Loucy (cell line): ENCODE data around the gene ZNF236.

ENCODE experiments used
- H2AFZ ChIP-seq: fragments of 200-600 bp; sonication (generic); 2 replicates; pipeline ENCODE4 v1.6.0; 2016; ENCODE audit warnings: antibody characterized with exemption, mild to moderate bottlenecking, low read length, moderate library complexity
- H3F3A ChIP-seq: fragments of 200-600 bp; 2 replicates; pipeline ENCODE4 v1.6.0; 2016; ENCODE audit warnings: antibody characterized with exemption, low read depth, mild to moderate bottlenecking
- H3K27me3 ChIP-seq: fragments of 200-600 bp; sonication (generic); 2 replicates; pipeline ENCODE4 v1.6.1; 2014; ENCODE audit warnings: low read length, mild to moderate bottlenecking; ENCODE audit not compliant: insufficient read depth, poor library complexity, severe bottlenecking
- H3K36me3 ChIP-seq: fragments of 200-600 bp; sonication (generic); 2 replicates; pipeline ENCODE4 v1.6.1; 2016; ENCODE audit warnings: low read length; ENCODE audit not compliant: insufficient read depth
- H3K4me1 ChIP-seq: fragments of 200-600 bp; sonication (generic); 2 replicates; pipeline ENCODE4 v1.5.1; 2014; ENCODE audit warnings: low read length, mild to moderate bottlenecking; ENCODE audit not compliant: insufficient read depth, poor library complexity, severe bottlenecking
- H3K4me2 ChIP-seq: fragments of 200-600 bp; sonication (generic); 2 replicates; pipeline ENCODE4 v1.6.0; 2014; ENCODE audit warnings: antibody characterized with exemption, low read length, low read depth, mild to moderate bottlenecking; ENCODE audit not compliant: poor library complexity, severe bottlenecking
- H3K4me3 ChIP-seq: fragments of 200-600 bp; sonication (generic); 2 replicates; pipeline ENCODE4 v1.5.1; 2014; ENCODE audit warnings: low read length, mild to moderate bottlenecking, mixed read lengths; ENCODE audit not compliant: poor library complexity, severe bottlenecking
- H3K79me2 ChIP-seq: fragments of 200-600 bp; sonication (generic); 2 replicates; pipeline ENCODE4 v1.6.1; 2014; ENCODE audit warnings: low read length; ENCODE audit not compliant: insufficient read depth
- H3K9ac ChIP-seq: fragments of 200-600 bp; sonication (generic); 2 replicates; pipeline ENCODE4 v1.6.0; 2014; ENCODE audit warnings: mild to moderate bottlenecking, low read depth, low read length, moderate library complexity; ENCODE audit not compliant: poor library complexity, severe bottlenecking
- H3K9me2 ChIP-seq: fragments of 200-600 bp; sonication (generic); replicated peaks from 2 replicates; pipeline ENCODE4 v1.6.1; 2016; ENCODE audit warnings: low read depth, low read length, mixed read lengths
- H3K9me3 ChIP-seq: fragments of 200-600 bp; sonication (generic); 2 replicates; pipeline ENCODE4 v1.6.1; 2014; ENCODE audit warnings: mild to moderate bottlenecking, antibody characterized with exemption, low read length, low read depth; ENCODE audit not compliant: insufficient read depth
- H4K20me1 ChIP-seq: fragments of 200-600 bp; sonication (generic); 2 replicates; pipeline ENCODE4 v1.6.0; 2014; ENCODE audit warnings: antibody characterized with exemption, low read length, mild to moderate bottlenecking; ENCODE audit not compliant: insufficient read depth, poor library complexity, severe bottlenecking
- EZH2phosphoT487 ChIP-seq: fragments of 200-600 bp; IDR thresholded peaks from 2 replicates; pipeline ENCODE4 v1.6.1; 2018; ENCODE audit warnings: antibody characterized with exemption, mild to moderate bottlenecking, moderate library complexity, borderline replicate concordance
- TF ChIP-seq, protein P1 (sequence below): fragments of 200-600 bp; sonication (generic); conservative IDR thresholded peaks from 2 replicates; pipeline ENCODE4 v1.5.1; 2014; ENCODE audit warnings: mild to moderate bottlenecking, antibody characterized with exemption, low read length

The ZNF236 gene

GRCh38 chr18:76791106-76791505 is 31.3 kb upstream of the ZNF236 start:
- Histone ChIP-seq H3F3A (no peaks in the 10 kb centered on the region), H3K79me2 (no peaks in the 10 kb centered on the region), H2AFZ (no peak overlapping the region), H3K36me3 (no peaks in the 10 kb centered on the region), H3K27me3 (no peaks in the 10 kb centered on the region), H3K4me2 (no peak overlapping the region), H3K4me1 (no peaks in the 10 kb centered on the region), H3K9ac (no peak overlapping the region), H4K20me1 (no peaks in the 10 kb centered on the region), H3K9me3 (peaks cover 9% of the 10 kb centered on the region; the same call in 1 of the 2 replicates), H3K9me2 (no peaks in the 10 kb centered on the region), H3K4me3 (no peak overlapping the region)
- no peak for TF ChIP-seq EZH2phosphoT487
- TF ChIP-seq, protein P1, sequence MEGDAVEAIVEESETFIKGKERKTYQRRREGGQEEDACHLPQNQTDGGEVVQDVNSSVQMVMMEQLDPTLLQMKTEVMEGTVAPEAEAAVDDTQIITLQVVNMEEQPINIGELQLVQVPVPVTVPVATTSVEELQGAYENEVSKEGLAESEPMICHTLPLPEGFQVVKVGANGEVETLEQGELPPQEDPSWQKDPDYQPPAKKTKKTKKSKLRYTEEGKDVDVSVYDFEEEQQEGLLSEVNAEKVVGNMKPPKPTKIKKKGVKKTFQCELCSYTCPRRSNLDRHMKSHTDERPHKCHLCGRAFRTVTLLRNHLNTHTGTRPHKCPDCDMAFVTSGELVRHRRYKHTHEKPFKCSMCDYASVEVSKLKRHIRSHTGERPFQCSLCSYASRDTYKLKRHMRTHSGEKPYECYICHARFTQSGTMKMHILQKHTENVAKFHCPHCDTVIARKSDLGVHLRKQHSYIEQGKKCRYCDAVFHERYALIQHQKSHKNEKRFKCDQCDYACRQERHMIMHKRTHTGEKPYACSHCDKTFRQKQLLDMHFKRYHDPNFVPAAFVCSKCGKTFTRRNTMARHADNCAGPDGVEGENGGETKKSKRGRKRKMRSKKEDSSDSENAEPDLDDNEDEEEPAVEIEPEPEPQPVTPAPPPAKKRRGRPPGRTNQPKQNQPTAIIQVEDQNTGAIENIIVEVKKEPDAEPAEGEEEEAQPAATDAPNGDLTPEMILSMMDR, result no peak

GRCh38 chr18:76791642-76792041 is 30.7 kb upstream of the ZNF236 start:
- Histone ChIP-seq H3K4me1 (no peaks in the 10 kb centered on the region), H3K4me3 (no peak overlapping the region), H3K9me2 (no peaks in the 10 kb centered on the region), H3K36me3 (no peaks in the 10 kb centered on the region), H3K4me2 (no peak overlapping the region), H3K27me3 (no peaks in the 10 kb centered on the region), H4K20me1 (no peaks in the 10 kb centered on the region), H3K79me2 (no peaks in the 10 kb centered on the region), H3F3A (no peaks in the 10 kb centered on the region), H2AFZ (no peak overlapping the region), H3K9me3 (peaks cover 9% of the 10 kb centered on the region; the same call in 1 of the 2 replicates), H3K9ac (no peak overlapping the region)
- TF ChIP-seq, protein P1, result no peak
- TF ChIP-seq EZH2phosphoT487, result no peak

DNA sequence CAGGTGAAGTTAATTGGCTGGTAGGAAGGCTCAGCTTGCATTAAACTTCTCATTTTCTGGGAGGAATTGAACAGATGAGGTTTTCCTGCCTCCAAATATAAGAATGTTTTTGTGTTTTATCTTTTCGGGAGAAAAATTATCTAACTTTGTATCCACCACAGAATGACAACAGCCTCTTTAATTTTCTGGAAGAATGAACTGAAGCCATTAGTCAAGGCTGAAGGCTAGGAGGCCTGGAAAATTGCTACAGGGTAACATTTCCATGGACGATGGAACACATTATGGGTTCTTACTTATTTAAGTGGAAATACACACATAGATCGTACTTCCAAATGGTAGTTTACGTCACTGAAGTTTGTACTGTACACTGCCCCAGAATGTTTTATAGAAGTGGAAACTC is 28.0 kb upstream of the ZNF236 start:
- Histone ChIP-seq H3K36me3 (no peaks in the 10 kb centered on the region), H3K4me3 (no peak overlapping the region), H3K9me2 (no peaks in the 10 kb centered on the region), H3K9me3 (peaks cover 9% of the 10 kb centered on the region; the same call in 1 of the 2 replicates), H2AFZ (no peak overlapping the region), H4K20me1 (no peaks in the 10 kb centered on the region), H3K4me1 (no peaks in the 10 kb centered on the region), H3F3A (no peaks in the 10 kb centered on the region), H3K4me2 (no peak overlapping the region), H3K79me2 (no peaks in the 10 kb centered on the region), H3K9ac (no peak overlapping the region), H3K27me3 (no peaks in the 10 kb centered on the region)
- TF ChIP-seq EZH2phosphoT487, result no peak
- TF ChIP-seq, protein P1, result no peak
